Measurements from ENCODE around the gene FRK. TPM values are rescaled to one million over a fixed set of nuclear protein-coding genes. Genes with fewer than 3 reads are reported as not detected.
A peak's percentile ranks its signal among the peaks of the same experiment; 100 is the strongest.
"Not testable (repeated sequence)": the region's sequence is repeated elsewhere in the genome, so short reads cannot be mapped to it uniquely, and the experiment has no call there.

The FRK gene
- total RNA-seq, 1 donor from 2014 or later = 7.4 TPM

DNA sequence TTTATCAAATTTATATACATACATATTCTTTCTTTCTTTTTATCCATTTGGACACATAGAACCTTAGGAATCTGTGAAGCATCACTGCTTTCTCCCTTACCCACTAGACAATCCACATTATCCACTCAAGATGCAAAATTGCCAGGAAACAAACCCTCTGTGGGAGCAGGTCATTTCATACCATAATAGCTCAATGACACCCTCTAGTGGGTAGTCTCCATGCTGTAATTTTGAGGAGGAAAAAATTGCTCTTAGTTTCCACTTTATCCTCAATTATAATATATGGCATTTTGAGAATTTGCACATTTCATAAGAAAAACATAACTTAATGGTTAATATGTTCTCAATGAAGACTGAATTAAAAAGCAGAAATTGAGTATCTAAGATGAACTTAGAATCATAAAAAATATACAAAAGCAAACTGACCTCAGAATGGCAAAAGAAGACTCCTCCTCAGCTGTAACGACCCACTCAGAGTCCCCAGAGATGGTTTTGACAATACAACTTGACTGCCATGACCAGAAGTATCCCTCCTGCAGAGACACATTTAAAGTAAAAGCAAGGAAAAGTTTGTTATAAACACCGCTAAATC, 164.1 kb downstream of the FRK start:
- peak in 1 of 2 donors; percentile 45 for ATAC-seq
- Histone ChIP-seq H3K4me1 (no peaks in the 10 kb centered on the region), H3K36me3 (no peaks in the 10 kb centered on the region), H3K27me3 (ENCODE audit: low read depth) (no peaks in the 10 kb centered on the region), H3K27ac (no peak overlapping the region), H3K4me3 (no peak overlapping the region), H3K9me3 (no peaks in the 10 kb centered on the region)
- DNase-seq = no peak
- intact Hi-C loops (cut with DNase I) = no loop called here
- TF ChIP-seq, protein P1, sequence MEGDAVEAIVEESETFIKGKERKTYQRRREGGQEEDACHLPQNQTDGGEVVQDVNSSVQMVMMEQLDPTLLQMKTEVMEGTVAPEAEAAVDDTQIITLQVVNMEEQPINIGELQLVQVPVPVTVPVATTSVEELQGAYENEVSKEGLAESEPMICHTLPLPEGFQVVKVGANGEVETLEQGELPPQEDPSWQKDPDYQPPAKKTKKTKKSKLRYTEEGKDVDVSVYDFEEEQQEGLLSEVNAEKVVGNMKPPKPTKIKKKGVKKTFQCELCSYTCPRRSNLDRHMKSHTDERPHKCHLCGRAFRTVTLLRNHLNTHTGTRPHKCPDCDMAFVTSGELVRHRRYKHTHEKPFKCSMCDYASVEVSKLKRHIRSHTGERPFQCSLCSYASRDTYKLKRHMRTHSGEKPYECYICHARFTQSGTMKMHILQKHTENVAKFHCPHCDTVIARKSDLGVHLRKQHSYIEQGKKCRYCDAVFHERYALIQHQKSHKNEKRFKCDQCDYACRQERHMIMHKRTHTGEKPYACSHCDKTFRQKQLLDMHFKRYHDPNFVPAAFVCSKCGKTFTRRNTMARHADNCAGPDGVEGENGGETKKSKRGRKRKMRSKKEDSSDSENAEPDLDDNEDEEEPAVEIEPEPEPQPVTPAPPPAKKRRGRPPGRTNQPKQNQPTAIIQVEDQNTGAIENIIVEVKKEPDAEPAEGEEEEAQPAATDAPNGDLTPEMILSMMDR (IDR thresholded peaks at IDR 0.05) = peak; percentile 53

GRCh38 chr6:115894426-115894992, 166.2 kb downstream of the FRK start:
- H3K4me1 ChIP-seq = no peaks in the 10 kb centered on the region
- no peaks in the 10 kb centered on the region for H3K9me3 ChIP-seq
- intact Hi-C loops (cut with DNase I) = no loop called here
- no peak overlapping the region for H3K27ac ChIP-seq
- DNase-seq (no peak), ATAC-seq (no peak)
- TF ChIP-seq, protein P1 (IDR thresholded peaks at IDR 0.05) = no peak
- no peaks in the 10 kb centered on the region for H3K36me3 ChIP-seq
- H3K4me3 ChIP-seq = no peak overlapping the region
- no peaks in the 10 kb centered on the region for H3K27me3 ChIP-seq (ENCODE audit: low read depth)

DNA sequence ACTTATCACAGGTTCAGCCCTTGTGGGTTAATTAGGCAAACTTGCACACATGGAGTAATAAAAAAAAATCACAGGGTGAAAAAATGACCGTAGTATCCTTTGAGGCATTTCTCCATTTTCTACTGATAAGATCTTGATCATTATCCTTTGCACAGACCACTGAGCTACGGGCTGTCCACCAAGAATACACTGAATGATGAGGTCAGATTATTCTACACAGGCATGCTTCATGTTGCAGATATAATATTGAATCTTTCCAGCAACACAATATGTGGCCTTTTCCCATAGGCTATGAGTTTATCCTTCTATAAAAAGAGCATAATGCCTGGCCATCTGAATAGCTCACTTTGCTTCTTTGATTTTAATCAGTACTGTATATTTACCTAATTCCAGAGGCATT, 168.9 kb downstream of the FRK start:
- no peak for ATAC-seq
- no peak overlapping the region for H3K27ac ChIP-seq
- H3K4me3 ChIP-seq = no peak overlapping the region
- DNase-seq = no peak
- H3K27me3 ChIP-seq (ENCODE audit: low read depth) = no peaks in the 10 kb centered on the region
- no peaks in the 10 kb centered on the region for H3K36me3 ChIP-seq
- intact Hi-C loops (cut with DNase I) = no loop called here
- H3K9me3 ChIP-seq = no peaks in the 10 kb centered on the region
- TF ChIP-seq, protein P1 (IDR thresholded peaks at IDR 0.05) = no peak
- no peaks in the 10 kb centered on the region for H3K4me1 ChIP-seq

GRCh38 chr6:115891111-115891669, 169.5 kb downstream of the FRK start:
- Histone ChIP-seq H3K27ac (no peak overlapping the region), H3K27me3 (ENCODE audit: low read depth) (no peaks in the 10 kb centered on the region), H3K9me3 (no peaks in the 10 kb centered on the region), H3K4me3 (no peak overlapping the region), H3K36me3 (no peaks in the 10 kb centered on the region), H3K4me1 (no peaks in the 10 kb centered on the region)
- TF ChIP-seq, protein P1 (IDR thresholded peaks at IDR 0.05) = no peak
- ATAC-seq (no peak), DNase-seq (no peak)
- intact Hi-C loops (cut with DNase I) = no loop called here

GRCh38 chr6:115890238-115890637, 170.5 kb downstream of the FRK start:
- intact Hi-C loops (cut with DNase I) = no loop called here
- Histone ChIP-seq H3K4me1 (no peaks in the 10 kb centered on the region), H3K27me3 (ENCODE audit: low read depth) (no peaks in the 10 kb centered on the region), H3K27ac (no peak overlapping the region), H3K9me3 (no peaks in the 10 kb centered on the region), H3K4me3 (no peak overlapping the region), H3K36me3 (no peaks in the 10 kb centered on the region)
- TF ChIP-seq, protein P1 (IDR thresholded peaks at IDR 0.05) = no peak
- ATAC-seq (no peak), DNase-seq (no peak)

DNA sequence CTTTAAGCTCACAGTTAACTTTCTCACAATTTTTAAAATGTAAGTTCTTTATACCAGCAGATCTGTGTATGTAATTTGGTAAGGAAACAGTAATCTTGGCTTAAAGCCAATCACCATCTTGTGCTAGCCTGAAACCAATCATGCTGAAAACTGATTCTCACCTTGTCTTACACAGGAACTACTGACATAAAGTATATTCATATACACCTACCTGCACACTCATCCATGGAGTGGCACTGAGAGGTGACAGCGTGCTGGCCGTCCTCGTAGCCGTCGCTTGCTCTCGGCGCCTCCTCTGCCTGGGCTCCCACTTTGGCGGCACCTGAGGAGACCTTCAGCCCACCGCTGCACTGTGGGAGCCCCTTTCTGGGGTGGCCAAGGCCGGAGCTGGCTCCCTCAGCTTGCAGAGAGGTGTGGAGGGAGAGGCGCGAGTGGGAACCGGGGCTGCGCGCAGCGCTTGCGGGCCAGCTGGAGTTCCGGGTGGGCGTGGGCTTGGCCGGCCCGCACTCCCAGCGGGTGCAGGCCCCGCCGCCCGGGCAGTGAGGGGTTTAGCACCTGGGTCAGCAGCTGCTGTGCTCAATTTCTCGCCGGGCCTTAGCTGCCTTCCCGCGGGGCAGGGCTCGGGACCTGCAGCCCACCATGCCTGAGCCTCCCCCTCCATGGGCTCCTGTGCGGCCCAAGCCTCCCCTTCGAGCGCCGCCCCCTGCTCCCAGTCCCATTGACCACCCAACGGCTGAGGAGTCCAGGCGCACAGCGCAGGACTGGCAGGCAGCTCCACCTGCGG, 171.8 kb downstream of the FRK start:
- H3K4me3 ChIP-seq; intact Hi-C loops (cut with DNase I); ATAC-seq; H3K27me3 ChIP-seq (ENCODE audit: low read depth); DNase-seq; H3K27ac ChIP-seq; H3K9me3 ChIP-seq; H3K4me1 ChIP-seq; H3K36me3 ChIP-seq: not testable (repeated sequence)
